Cardiac muscle cell (in vitro differentiated cells and primary cell): ENCODE measurements around the gene B3GNT4. TPM values are rescaled to one million over a fixed set of nuclear protein-coding genes. Genes with fewer than 3 reads are reported as not detected.

Experiments
- polyA plus RNA-seq: library from polyadenylated mRNA; unstranded; fragments of >200 nt; fragmentation: Nextera tagmentation; extraction: Ambion mirVana; gene quantifications from 2 replicates; pipeline ENCODE4 v1.2.1, GENCODE V29; 2016
- total RNA-seq: library from RNA; depleted of rRNA; stranded (reverse); fragments of >200 nt; gene quantifications from 2 replicates; pipeline ENCODE4 v1.2.3, GENCODE V29; 2016

Gene B3GNT4
- total and polyA plus RNA-seq, 2 experiments from 2014 or later = 0.12 to 2.2 TPM

Other genes starting within 250 kb of the B3GNT4 start
- 16.2 and 30.5 TPM in 2 replicates for gene BCL7A, start 181.8 kb upstream of the B3GNT4 start, total RNA-seq
- gene BCL7A, start 181.8 kb upstream of the B3GNT4 start, polyA plus RNA-seq = 19.1 and 20.8 TPM in 2 replicates
- gene MLXIP, start 125.0 kb upstream of the B3GNT4 start, total RNA-seq = 5.5 and 8.2 TPM in 2 replicates
- 11.0 and 13.7 TPM in 2 replicates for gene MLXIP, start 125.0 kb upstream of the B3GNT4 start, polyA plus RNA-seq
- gene IL31, start 29.5 kb upstream of the B3GNT4 start, total RNA-seq = not detected in 2 replicates
- not detected in 2 replicates for gene IL31, start 29.5 kb upstream of the B3GNT4 start, polyA plus RNA-seq
- gene LRRC43, start 20.6 kb upstream of the B3GNT4 start, total RNA-seq = 1.3 and 5.2 TPM in 2 replicates
- 2.0 and 6.0 TPM in 2 replicates for gene LRRC43, start 20.6 kb upstream of the B3GNT4 start, polyA plus RNA-seq
- 72.3 and 80.8 TPM in 2 replicates for gene DIABLO, start 22.3 kb downstream of the B3GNT4 start, total RNA-seq
- 93.3 and 95.9 TPM in 2 replicates for gene DIABLO, start 22.3 kb downstream of the B3GNT4 start, polyA plus RNA-seq
- gene VPS33A, start 62.8 kb downstream of the B3GNT4 start, total RNA-seq = 18.6 and 20.4 TPM in 2 replicates
- 33.5 and 37.4 TPM in 2 replicates for gene VPS33A, start 62.8 kb downstream of the B3GNT4 start, polyA plus RNA-seq
- gene CLIP1, start 219.0 kb downstream of the B3GNT4 start, total RNA-seq = 29.1 and 46.3 TPM in 2 replicates
- gene CLIP1, start 219.0 kb downstream of the B3GNT4 start, polyA plus RNA-seq = 29.6 and 40.0 TPM in 2 replicates